HL-60/S4 treated with retinoic acid at 250 ng/mL for 4 days and 3 days (cell line): ENCODE measurements around the gene MTPN.

Experiments
- in situ Hi-C: fragments of 300-500 bp; cut with MboI; formaldehyde crosslinking; loops from 2 replicates; pipeline ENCODE4 v1.7.0; 2022; ENCODE audit warnings: low sequenced_read_pairs

The MTPN gene, protein sequence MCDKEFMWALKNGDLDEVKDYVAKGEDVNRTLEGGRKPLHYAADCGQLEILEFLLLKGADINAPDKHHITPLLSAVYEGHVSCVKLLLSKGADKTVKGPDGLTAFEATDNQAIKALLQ

DNA sequence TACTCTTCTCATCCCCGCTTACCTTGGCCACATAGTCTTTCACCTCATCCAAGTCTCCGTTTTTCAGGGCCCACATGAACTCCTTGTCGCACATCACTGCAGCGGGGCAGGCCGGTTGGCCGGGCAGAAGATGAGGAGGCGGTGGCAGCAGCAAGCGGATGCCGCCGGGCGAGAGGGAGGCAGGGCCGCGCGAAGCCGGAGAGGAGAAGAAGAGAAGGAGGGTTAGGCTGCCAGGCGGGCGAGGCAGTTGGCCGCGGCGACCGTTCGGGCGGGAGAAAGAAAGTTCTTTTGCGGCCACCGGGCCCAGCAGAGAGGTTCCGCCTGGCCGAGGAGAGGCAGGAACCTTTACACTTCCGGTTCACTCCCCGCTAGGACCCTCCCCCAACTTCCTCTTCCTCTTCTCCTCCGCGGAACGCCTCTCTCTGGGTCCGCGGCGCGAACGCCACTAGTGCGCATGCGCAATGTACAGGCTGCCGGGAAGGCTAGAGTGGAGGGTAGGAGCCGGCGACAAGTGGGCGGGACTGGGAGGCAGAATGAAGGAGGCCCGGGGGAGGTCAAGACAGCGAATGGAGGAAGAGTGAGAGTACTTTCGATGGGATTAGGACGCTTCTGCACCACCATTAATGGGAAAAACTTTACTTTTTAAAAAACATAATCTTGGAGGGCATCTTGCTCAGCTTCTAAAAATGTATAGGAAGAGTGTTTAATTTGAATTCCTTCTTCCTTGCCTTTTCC lies at the start of gene MTPN:
TSS of gene MTPN (minus strand) at position 353 of the 735 bp plus-strand sequence. CDS start at position 94, 259 bp downstream.
- in situ Hi-C loops: loop anchor here (25.0 kb wide), 1 partner anchor 315 kb away; the partner anchor contains the start of gene STMP1

DNA sequence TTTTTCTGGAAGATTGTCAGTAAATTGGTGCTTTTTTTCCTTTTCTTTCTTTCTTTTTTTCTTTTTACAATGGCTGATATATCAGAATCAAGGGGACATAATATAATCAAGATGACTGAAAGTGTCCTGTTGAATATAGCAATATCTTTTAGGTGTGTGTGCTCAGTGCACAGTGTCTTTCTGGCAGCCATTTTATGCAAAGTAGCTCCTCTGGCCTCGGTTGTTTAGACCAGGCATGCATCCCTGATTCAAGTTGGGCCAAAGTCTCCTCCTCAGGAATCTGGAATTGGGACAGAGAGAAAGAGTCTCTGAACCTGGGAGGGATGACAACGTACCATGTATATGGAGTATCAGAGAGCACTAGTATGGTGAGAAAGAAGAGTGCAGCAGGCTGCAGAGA lies 49.0 kb upstream of the MTPN start:
- in situ Hi-C loops: no loop called here

DNA sequence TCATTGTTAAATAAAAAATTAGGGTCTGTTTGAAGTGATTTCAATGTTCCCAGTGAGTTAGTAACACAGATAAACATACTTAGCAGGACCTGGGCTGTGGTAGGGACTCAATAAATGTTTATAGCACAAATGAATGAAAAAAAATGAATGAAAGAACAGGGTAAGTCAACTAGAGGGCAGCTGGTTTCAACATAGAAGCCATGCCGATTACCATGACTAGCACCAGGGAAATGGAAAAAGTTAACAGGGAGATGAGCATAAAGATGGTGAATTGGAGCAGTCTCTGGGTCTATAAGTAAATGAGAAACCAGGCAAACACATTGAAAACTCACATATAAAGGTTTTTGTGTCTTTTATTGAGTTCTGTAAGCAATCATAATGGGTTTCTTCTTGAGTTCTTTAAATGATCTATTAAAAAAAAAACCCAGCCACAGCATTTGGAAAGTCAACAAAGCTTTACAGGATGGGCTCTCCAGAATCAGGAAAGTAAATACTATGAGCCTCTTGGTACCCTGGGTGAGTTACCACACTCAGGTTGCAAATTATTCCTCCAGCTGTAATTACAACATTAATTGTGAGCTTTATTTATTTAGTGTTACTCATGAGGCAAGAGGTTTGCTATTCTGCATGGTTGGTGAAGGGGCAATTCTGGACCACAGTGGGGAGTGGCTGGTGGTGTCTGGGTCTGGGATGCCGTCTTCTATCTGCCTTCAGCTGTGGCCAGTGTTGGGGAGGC lies 46.1 kb upstream of the MTPN start:
- in situ Hi-C loops: no loop called here

DNA sequence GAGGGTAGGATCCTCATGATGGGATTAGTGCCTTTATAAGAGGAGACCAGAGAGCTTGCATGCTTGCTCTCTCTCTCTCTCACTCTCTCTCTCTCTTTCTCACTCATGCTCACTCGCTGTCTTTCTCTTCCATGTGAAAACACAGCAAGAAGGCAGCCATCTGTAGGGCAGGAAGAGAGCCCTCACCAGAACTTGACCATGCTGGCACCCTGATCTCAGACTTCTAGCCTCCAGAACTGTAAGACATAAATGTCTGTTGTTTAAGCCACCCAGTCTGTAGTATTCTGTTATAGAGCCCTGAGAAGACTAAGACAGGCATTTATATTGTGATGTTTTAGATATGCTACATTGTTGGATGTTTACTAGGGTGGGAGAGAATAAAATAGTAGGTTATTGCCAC lies 43.4 kb upstream of the MTPN start:
- in situ Hi-C loops: no loop called here

DNA sequence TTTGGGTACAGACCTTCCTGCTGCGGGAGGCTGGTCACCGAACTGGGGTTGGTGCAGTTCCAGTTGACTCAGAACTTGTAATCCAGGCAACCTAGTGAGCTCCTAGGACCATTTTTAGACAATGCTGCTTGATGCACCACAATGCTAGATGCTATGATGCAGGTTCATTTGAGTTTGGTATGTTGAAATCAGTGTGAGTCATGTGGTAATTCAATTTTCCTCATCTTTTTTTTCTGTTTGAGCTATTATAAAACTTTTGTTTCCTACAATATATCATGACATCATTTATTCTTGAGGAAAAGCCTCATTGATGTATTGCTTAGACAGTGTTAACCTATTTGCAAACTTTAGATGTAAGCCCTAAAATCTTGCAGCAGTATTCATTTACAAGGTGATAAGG lies 40.9 kb upstream of the MTPN start:
- in situ Hi-C loops: no loop called here

DNA sequence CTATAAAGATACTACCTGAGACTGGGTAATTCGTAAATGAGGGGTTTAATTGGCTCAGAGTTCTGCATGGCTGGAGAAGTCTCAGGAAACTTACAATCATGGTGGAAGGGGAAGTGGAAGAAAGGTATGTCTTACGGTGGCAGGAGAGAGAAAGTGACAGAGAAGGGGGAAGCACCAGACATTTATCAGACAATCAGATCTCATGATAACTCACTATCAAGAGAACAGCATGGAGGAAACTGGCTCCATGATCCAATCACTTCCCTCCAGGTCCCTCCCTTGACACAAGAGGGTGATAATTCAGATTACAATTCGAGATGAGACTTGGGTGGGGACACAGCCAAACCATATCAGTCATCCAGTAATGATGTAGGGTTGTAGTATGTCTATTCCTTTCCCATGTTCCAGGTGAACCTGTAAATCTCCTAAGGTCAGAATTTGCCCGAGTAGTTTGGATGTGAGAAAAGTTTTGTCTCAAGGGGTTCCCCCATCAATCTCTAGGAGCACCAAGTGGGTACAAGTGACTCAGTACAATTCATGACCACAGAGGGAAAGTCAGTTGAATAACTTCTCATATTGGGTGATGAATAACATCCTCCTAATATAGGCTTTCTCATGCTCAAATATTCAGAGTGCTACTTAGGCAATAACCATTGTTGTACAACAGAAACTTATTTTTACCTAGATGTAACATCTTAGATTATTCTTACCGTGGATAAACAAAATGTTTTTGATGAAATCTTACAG lies 39.7 kb upstream of the MTPN start:
- in situ Hi-C loops: no loop called here

DNA sequence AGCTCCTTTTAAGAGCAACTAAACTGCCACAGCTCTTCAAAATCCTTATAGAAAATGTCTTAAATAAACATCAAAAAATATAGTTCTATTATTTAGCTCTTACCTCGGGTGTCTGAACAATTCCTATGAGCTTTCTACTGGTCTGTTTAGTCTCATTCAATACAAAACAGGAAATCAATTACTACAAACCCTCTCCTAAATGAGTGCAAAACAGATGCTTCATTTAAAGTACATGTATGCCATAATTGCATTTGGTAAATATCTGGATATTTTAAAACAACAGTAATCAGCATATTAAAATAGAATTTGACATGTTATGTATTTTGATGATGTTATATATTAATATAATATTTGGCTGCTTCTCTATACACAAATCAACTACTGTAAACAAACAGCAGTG lies 38.5 kb upstream of the MTPN start:
- in situ Hi-C loops: no loop called here

DNA sequence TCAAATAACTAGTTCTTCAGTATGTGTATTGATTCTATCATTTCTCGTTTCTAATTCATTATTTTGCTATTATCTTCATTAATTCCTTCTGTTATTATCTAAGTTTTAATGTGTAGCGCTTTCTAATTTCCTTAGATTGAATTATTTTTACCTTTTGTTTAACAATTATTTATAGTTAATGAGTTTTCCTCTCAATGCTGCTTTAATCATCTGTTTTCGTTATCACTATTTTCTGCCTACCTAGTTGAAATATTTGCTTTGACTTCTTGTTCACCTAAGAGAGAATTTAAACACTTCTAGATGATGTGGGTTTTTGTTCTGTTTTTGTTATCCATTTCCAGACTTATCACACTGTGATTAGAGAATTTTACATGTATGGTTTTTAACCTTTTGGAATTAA lies 37.5 kb upstream of the MTPN start:
- in situ Hi-C loops: no loop called here

DNA sequence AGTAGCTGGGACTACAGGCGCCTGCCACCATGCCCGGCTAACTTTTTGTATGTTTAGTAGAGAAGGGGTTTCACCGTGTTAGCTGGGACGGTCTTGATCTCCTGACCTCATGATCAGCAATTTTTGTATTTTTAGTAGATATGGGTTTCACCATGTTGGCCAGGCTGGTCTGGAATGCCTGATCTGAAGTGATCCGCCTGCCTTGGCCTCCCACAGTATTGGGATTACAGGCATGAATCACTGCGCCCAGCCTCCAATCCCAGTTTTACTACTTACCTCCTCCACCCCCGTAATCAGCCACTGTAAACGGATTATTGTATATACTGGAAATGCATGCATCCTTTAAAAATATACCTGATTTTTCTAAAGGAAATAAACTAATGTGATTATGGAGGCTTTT lies 35.1 kb upstream of the MTPN start:
- in situ Hi-C loops: no loop called here

DNA sequence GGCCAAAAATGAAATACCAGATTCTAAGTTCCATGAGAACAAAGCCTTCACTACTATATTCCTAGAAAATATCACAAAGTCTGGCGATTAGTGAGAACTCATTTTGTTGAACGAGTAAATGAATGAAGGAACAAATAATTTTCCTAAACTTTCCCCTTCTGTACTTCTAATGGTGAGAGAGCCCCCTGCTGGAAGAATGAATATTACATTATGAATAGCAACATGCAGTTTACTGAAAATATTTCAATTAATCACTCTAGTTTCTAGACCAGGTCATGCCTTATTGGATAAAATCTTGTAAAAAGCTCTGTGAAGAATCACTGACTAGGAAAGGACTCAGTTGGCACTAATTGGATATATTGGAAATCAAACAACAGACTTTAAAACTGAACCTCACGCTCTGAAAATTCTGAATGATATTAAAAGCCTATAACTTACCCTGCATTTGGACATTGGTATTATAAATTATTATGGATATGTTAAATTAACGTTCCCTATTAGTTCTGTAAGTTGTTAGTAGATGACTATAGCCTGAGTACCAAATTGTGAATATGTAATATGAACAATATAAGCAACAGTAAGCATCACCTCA lies 32.4 kb upstream of the MTPN start:
- in situ Hi-C loops: loop anchor here (10.0 kb wide), 1 partner anchor 205 kb away; no protein-coding TSS in a partner anchor

DNA sequence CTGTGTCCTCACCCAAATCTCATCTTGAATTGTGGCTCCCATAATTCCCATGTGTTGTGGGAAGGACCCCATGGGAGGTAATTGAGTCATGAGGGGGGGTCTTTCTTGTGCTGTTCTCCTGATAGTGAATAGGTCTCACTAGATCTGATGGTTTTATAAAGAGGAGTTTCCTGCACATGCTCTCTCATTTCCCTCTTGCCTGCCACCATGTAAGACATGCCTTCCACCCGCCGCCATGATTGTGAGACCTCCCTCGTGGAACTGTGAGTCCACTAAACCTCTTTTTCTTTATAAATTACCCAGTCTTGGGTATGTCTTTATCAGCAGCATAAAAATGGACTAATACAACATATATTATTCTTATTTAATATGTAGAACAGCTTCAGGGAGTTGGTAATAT lies 29.0 kb upstream of the MTPN start:
- in situ Hi-C loops: loop anchor here (10.0 kb wide), 1 partner anchor 201 kb away; no protein-coding TSS in a partner anchor

DNA sequence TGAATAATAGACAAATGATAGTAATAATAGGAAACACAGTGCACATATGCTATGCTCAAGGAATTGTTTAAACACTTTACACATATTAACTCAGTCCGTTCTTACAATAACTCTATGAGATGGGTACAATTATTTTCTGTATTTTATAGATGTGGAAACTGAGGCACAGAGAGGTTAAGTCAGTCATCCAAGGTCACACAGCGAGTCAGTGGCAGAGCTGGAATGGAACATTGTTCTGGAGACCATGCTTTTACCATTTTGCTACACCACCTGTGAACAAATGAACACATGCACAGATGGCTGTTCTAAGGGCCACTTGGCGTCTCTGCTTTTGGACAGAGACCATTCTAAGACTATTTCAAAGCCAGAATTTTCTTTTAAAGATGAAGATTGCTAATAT lies 26.9 kb upstream of the MTPN start:
- in situ Hi-C loops: loop anchor here (10.0 kb wide), 1 partner anchor 199 kb away; no protein-coding TSS in a partner anchor

DNA sequence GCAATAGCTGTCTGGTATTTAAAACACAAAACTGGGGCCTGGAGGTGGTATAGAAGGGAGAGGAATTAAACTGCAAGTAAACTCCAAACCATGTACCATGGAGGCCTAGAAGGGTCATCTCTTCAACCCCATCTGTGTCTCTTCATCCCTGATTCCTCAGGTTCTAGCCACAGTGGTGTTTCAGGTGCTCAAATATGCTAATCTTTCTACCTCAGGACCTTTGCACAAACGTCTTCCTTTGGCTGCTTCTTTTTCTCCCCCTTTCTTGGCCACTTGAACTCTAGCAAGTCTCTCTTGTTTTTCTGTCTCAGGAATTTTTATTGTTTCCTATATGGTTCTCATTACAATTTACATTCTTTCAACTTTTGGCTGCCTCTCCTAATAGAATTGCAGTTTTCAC lies 25.6 kb upstream of the MTPN start:
- in situ Hi-C loops: loop anchor here (10.0 kb wide), 1 partner anchor 198 kb away; no protein-coding TSS in a partner anchor

DNA sequence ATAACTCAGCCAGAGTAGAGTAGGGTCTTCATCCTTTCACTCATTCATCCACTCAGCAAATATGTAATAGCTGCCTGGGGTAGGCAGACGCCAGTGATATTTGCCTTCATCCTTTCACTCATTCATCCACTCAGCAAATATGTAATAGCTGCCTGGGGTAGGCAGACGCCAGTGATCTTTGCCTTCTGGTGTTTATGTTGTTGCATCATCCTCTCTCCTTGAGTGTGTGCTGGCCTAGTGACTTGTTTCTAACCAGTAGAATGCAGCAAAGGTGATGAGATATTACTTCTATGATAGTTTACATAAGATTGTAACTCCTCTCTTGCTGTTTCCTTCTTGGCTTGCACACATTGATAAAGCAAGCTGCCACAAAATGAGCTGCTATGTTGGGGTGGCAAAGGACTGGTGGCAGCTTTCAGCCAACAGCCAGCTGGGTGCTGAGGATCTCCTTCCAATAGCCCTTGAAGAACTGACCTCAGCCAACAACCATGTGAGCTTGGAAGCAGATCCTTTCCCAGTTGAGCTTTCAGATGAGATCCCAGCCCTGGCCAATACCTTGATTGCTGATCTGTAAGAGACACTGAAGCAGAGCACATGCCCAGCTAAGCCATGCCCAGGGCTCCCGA lies 23.2 kb upstream of the MTPN start:
- in situ Hi-C loops: loop anchor here (10.0 kb wide), 1 partner anchor 196 kb away; no protein-coding TSS in a partner anchor

DNA sequence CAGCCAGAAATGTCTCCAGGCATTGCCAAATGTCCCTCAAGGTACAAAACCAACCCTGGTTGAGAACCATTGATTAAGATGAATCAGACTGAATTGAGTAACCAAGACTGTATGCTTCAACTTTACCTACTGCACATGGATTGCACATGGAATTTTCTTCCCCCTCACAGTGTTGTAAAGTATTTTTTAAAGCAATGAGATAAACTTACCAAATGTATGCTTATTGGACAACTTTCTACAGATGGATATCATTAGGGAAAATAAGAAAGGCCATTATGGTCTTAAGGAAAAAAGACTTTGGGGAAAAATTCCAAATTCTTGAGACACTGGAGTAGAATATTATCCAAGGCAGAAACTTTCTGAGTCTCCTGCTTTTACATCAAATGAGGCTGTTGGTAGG lies 20.9 kb upstream of the MTPN start:
- in situ Hi-C loops: loop anchor here (25.0 kb wide), 1 partner anchor 336 kb away; the partner anchor contains the start of gene STMP1

DNA sequence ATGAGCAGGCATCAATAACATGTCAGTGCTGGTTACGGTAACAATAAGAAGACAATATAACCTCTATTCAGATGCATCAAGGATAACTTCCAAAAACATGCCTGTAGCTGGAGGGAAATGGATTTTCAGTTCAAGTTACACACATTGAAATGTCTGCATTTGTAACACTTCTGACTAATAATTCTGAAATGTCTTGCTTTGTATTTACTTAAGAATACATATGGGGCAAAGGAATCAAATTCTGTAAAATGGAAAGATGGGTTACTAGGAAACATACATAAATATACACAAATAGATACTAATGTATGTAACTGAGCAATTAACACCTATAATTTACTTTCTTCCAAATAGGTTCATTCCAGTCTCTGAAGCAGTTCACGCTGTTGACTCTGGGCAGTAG lies 18.6 kb upstream of the MTPN start:
- in situ Hi-C loops: loop anchor here (25.0 kb wide), 1 partner anchor 333 kb away; the partner anchor contains the start of gene STMP1

DNA sequence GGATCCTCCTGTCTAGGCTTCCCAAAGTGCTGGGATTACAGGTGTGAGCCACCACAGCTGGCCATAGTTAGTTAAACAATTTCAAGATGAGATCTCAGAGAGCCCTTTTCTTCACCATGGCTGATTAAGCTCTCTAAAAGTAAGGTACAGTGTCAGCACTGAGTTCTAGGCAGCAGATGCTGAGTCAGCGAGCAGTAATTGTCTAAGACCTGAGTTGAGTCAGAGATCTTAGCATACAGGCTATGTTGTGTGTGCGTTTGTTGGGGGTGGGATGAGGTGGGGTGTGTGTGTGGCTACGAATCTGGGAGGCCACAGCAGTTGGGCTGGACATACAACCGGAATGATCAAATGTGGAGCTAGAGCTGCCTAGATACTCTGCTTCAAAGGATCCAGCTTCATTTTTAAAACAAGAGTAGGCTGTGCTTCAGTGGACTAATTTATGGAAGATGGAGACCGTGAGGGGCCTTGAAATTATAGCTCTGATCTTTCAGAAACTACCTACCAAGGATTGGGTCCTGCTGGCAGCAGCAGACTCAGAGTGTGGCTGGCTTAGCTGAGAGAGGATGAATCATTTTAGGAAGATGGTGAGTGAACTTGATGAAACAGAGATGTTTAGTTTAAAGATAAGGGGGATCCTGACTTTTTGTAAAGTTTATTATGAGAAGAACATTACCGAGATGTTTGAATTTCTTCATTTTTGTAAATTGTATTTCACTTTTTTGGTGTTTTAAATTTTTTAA lies 17.5 kb upstream of the MTPN start:
- in situ Hi-C loops: loop anchor here (25.0 kb wide), 1 partner anchor 332 kb away; the partner anchor contains the start of gene STMP1

DNA sequence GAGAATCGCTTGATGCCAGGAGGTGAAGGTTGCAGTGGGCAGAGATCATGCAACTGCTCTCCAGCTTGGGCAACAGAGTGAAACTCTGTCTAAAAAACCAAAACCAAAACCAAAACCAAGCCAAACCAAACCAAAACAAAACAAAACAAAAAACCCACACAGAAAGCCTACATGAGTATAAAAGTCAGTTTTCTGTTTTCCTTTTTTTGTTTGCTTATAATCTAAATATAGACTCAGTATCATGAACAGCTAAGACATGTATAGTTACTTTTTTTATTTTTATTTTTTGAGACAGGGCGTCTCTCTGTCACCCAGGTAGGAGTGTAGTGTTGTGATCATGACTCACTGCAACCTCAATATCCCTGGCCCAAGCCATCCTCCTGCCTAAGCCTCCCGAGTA lies 16.8 kb upstream of the MTPN start:
- in situ Hi-C loops: loop anchor here (25.0 kb wide), 1 partner anchor 332 kb away; the partner anchor contains the start of gene STMP1

DNA sequence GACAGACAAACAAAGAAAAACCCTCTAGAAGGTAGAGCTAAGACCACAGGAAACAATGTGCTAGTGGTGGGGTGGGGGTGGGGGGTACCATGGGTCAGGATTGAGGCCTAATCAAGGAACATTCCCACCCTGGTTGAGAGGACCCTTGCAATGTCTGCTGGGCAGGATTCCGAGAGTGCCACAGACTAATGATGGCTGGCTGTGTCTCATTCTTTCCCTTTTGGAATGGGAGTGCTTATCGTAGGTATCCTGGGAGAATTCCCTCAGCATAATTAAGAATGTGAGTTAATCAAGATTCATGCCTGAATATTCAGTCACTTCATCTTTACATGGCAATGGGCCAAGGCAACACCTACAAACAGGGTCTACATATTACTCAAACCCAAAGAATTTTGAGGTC lies 14.7 kb upstream of the MTPN start:
- in situ Hi-C loops: loop anchor here (25.0 kb wide), 1 partner anchor 330 kb away; the partner anchor contains the start of gene STMP1
